AG09309 (cell line): ENCODE data around the gene CD164L2.

Source experiments
- DNase-seq: peaks from one replicate; pipeline ENCODE4 v3.0.0-alpha.2; 2010; ENCODE audit warnings: low read depth
- H3K4me3 ChIP-seq: 2 replicates; pipeline ENCODE4 v1.5.1; 2011; ENCODE audit warnings: mild to moderate bottlenecking, low read depth, low read length, moderate library complexity; ENCODE audit not compliant: control insufficient read depth
- CTCF ChIP-seq: IDR thresholded peaks from 2 replicates; pipeline ENCODE4 v1.5.1; 2011; ENCODE audit warnings: mild to moderate bottlenecking, low read depth, low read length, inconsistent platforms; ENCODE audit not compliant: insufficient read depth, control insufficient read depth; ENCODE audit errors: missing control alignments

Gene CD164L2

GRCh38 chr1:27346991-27347624, 36.0 kb downstream of the CD164L2 start:
- DNase-seq = no peak
- TF ChIP-seq CTCF = no peak
- H3K4me3 ChIP-seq = no peak overlapping the region

- no peak overlapping the region for H3K4me3 ChIP-seq
- DNase-seq = no peak
- no peak for TF ChIP-seq CTCF
Measured at GRCh38 chr1:27346357-27346756, 36.8 kb downstream of the CD164L2 start.

- no peak for DNase-seq
- TF ChIP-seq CTCF = no peak
- H3K4me3 ChIP-seq = no peak overlapping the region
Measured at GRCh38 chr1:27345272-27345671, 37.9 kb downstream of the CD164L2 start.

- DNase-seq = no peak
- no peak overlapping the region for H3K4me3 ChIP-seq
- no peak for TF ChIP-seq CTCF
Measured at GRCh38 chr1:27343639-27344025, 39.5 kb downstream of the CD164L2 start.

GRCh38 chr1:27342778-27343638, 40.1 kb downstream of the CD164L2 start:
- no peak for DNase-seq
- H3K4me3 ChIP-seq = no peak overlapping the region
- TF ChIP-seq CTCF = no peak

GRCh38 chr1:27342391-27342777, 40.7 kb downstream of the CD164L2 start:
- no peak for DNase-seq
- no peak for TF ChIP-seq CTCF
- no peak overlapping the region for H3K4me3 ChIP-seq
